Measurements from ENCODE around the gene HOXB3. TPM values are rescaled to one million over a fixed set of nuclear protein-coding genes. Genes with fewer than 3 reads are reported as not detected.

The HOXB3 gene
- total RNA-seq, 2 donors from 2014 or later, result 26.8 to 33.3 TPM

GRCh38 chr17:48606892-48607614 is 17.0 kb upstream of the HOXB3 start:
- TF ChIP-seq CTCF (IDR thresholded peaks at IDR 0.05), result no peak
- Histone ChIP-seq H3K4me3 (no peak overlapping the region), H3K36me3 (no peaks in the 10 kb centered on the region), H3K27ac (no peak overlapping the region), H3K9me3 (no peaks in the 10 kb centered on the region), H3K4me1 (ENCODE audit: control insufficient read depth in 1 of 2, low read depth in 2 of 2) (peaks cover 1 to 45% of the 10 kb centered on the region in 2 donors), H3K27me3 (replicated peaks; ENCODE audit: insufficient read depth) (no peaks in the 10 kb centered on the region)
- no peak for DNase-seq (ENCODE audit: low spot score)
- no peak for ATAC-seq (ENCODE audit: insufficient number of reproducible peaks, low FRiP score, low read depth)

DNA sequence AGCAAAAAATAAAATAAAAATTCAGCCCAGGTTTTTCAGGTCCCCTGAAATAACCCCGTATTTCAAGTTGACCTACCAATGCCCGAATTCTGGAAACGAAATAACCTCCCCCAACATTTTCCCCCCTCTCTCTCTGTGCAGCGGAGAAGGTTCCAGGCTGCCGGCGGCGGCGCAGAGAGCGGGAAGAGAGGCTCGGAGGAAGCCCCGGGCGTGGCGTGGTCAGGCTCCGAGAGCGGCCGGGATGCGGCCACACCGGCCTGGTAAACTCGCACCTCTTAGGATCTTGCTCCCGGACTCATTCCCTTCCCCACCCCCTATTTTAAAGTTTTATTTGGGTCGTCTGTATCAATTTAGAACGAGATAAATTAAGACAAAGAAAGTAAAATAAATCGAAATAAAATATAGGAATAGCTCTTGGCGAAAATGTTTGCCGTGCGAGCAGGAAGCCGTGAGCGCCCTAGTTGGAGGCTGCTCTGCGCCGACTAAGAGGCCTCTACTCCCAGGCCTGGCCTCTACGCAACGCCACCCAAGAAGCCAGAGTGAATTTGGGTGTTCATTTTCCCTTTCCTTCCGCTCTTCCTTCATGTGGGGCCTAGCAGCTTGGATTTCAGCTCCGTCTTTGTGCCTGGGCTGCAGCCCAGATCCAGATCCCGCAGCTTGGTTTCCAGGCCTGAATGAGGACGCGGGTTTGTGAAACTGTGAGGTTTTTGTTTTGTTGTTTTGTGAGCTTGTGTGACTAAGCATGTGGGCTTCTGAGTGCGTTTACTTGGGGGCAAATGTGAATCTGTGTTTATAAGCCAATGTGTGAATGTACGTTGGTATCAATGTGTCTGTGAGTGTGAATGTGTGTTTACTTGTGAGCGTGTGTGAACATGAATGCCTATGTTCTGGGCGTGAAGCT is 16.2 kb upstream of the HOXB3 start:
- ATAC-seq (ENCODE audit: insufficient number of reproducible peaks, low FRiP score, low read depth) (no peak), DNase-seq (ENCODE audit: low spot score) (no peak)
- Histone ChIP-seq H3K4me1 (ENCODE audit: control insufficient read depth in 1 of 2, low read depth in 2 of 2) (peaks cover 4 to 44% of the 10 kb centered on the region in 2 donors), H3K4me3 (no peak overlapping the region), H3K27ac (no peak overlapping the region), H3K36me3 (no peaks in the 10 kb centered on the region), H3K27me3 (replicated peaks; ENCODE audit: insufficient read depth) (no peaks in the 10 kb centered on the region), H3K9me3 (no peaks in the 10 kb centered on the region)
- no peak for TF ChIP-seq CTCF (IDR thresholded peaks at IDR 0.05)

- Histone ChIP-seq H3K36me3 (no peaks in the 10 kb centered on the region), H3K4me1 (ENCODE audit: control insufficient read depth in 1 of 2, low read depth in 2 of 2) (peaks cover 4 to 41% of the 10 kb centered on the region in 2 donors), H3K9me3 (no peaks in the 10 kb centered on the region), H3K4me3 (peak overlapping the region; percentile 75), H3K27me3 (replicated peaks; ENCODE audit: insufficient read depth) (no peaks in the 10 kb centered on the region), H3K27ac (peak overlapping the region in 1 of 2 donors; percentile 65)
- no peak for TF ChIP-seq CTCF (IDR thresholded peaks at IDR 0.05)
- DNase-seq (ENCODE audit: low spot score) (no peak), ATAC-seq (ENCODE audit: insufficient number of reproducible peaks, low FRiP score, low read depth) (no peak)
Observed at GRCh38 chr17:48605409-48605919, 15.4 kb upstream of the HOXB3 start.

DNA sequence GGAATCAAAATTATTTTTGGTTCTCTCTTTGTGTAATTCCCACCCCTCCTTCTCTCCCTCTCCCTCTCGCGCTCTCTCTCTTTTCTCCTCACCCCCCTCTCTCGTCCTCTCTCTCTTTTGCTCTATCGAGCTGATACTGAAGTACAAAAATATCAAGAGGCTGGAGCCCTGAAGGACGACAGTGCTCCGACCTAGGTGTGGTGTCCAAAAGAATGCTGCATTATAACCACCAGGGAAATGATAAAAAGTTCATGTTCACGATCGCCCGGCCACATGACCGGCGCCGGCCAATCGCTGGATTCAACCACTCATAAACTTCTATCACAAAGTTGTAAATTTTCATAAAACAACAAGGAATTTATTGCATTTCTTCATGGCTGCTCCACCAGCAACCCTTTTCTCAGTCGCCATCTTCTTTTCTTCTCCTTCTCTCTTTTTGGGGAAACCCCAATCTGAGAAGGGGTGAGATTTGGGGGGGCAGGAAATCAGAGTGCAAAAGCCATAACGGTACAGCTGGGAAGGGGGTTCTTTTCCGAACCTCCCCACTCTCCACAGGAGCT is 14.8 kb upstream of the HOXB3 start, which contains the start of gene HOXB6:
Gene HOXB6, minus strand, starts transcription at position 217 of the 560 bp plus-strand sequence. CDS start 6,836 bp downstream, outside the sequence.
- Histone ChIP-seq H3K36me3 (no peaks in the 10 kb centered on the region), H3K9me3 (no peaks in the 10 kb centered on the region), H3K27ac (peak within 1 kb of the TSS; percentile 62 to 65), H3K27me3 (replicated peaks; ENCODE audit: insufficient read depth) (no peaks in the 10 kb centered on the region), H3K4me1 (ENCODE audit: control insufficient read depth in 1 of 2, low read depth in 2 of 2) (peaks cover 4 to 34% of the 10 kb centered on the region in 2 donors), H3K4me3 (peak within 1 kb of the TSS; percentile 75)
- ATAC-seq (ENCODE audit: insufficient number of reproducible peaks, low FRiP score, low read depth), result no peak
- no peak for TF ChIP-seq CTCF (IDR thresholded peaks at IDR 0.05)
- DNase-seq (ENCODE audit: low spot score), result no peak

All from thoracic aorta (tissue), 2 donors.